H4 (cell line): ENCODE data around the gene GFRA4. TPM values are rescaled to one million over a fixed set of nuclear protein-coding genes. Genes with fewer than 3 reads are reported as not detected.

Experiments
- DNase-seq: peaks from one replicate; pipeline ENCODE4 v3.0.0-alpha.2; 2015; ENCODE audit warnings: low spot score
- total RNA-seq: library from RNA; depleted of rRNA; stranded (reverse); fragments of >200 nt; shearing (Covaris generic); gene quantifications from 2 replicates; pipeline ENCODE4 v1.2.3, GENCODE V29; 2014

The GFRA4 gene
- total RNA-seq, 1 experiment from 2014 or later: not detected

GRCh38 chr20:3694864-3695263, 31.7 kb upstream of the GFRA4 start:
- no peak for DNase-seq

GRCh38 chr20:3693376-3693775, 30.2 kb upstream of the GFRA4 start:
- no peak for DNase-seq

GRCh38 chr20:3692706-3693294, 29.6 kb upstream of the GFRA4 start:
- no peak for DNase-seq

GRCh38 chr20:3691897-3692296, 28.7 kb upstream of the GFRA4 start:
- DNase-seq: no peak

GRCh38 chr20:3691306-3691705, 28.1 kb upstream of the GFRA4 start:
- DNase-seq: no peak

- DNase-seq: no peak
These were observed 27.2 kb upstream of the GFRA4 start for GRCh38 chr20:3690413-3690812.

- no peak for DNase-seq
These were observed 26.8 kb upstream of the GFRA4 start for GRCh38 chr20:3689978-3690377.

- DNase-seq: peak; percentile 44
These were observed 24.5 kb upstream of the GFRA4 start for GRCh38 chr20:3687655-3688054.

- DNase-seq: peak; percentile 89
These were observed 23.7 kb upstream of the GFRA4 start for GRCh38 chr20:3686867-3687321.

GRCh38 chr20:3686421-3686820, 23.2 kb upstream of the GFRA4 start:
- no peak for DNase-seq

GRCh38 chr20:3685341-3685740, 22.1 kb upstream of the GFRA4 start:
- DNase-seq: no peak

GRCh38 chr20:3681931-3682781, 19.0 kb upstream of the GFRA4 start, which contains the start of gene ADAM33:
Gene ADAM33, minus strand, starts transcription at chr20:3682010. Its CDS starts 6 bp downstream, at chr20:3682004.
- DNase-seq: no peak

- DNase-seq: no peak
These were observed 18.2 kb upstream of the GFRA4 start for GRCh38 chr20:3681352-3681930.

- no peak for DNase-seq
These were observed 17.6 kb upstream of the GFRA4 start for GRCh38 chr20:3680701-3681351.

GRCh38 chr20:3679749-3680700, 16.8 kb upstream of the GFRA4 start:
- peak; percentile 25 for DNase-seq

GRCh38 chr20:3678856-3679720, 15.9 kb upstream of the GFRA4 start:
- DNase-seq: no peak

- DNase-seq: no peak
These were observed 15.0 kb upstream of the GFRA4 start for GRCh38 chr20:3678198-3678597.

GRCh38 chr20:3677733-3678132, 14.5 kb upstream of the GFRA4 start:
- no peak for DNase-seq

GRCh38 chr20:3674995-3675900, 12.0 kb upstream of the GFRA4 start:
- no peak for DNase-seq
